H1 (cell line): ENCODE measurements around the gene RASGRP4. TPM values are rescaled to one million over a fixed set of nuclear protein-coding genes. Genes with fewer than 3 reads are reported as not detected.
"Not testable (repeated sequence)": the region's sequence is repeated elsewhere in the genome, so short reads cannot be mapped to it uniquely, and the experiment has no call there.

Source experiments
- CTCF ChIA-PET: fragments of 300-600 bp; sonication (Branson Sonifier 250); formaldehyde crosslinking; loops from one replicate; lab custom pipeline; 2021; ENCODE audit not compliant: partially characterized antibody; lab: Charles Lee
- POLR2A ChIA-PET: fragments of 300-600 bp; sonication (Branson Sonifier 250); formaldehyde crosslinking; loops from one replicate; lab custom pipeline; 2021; ENCODE audit warnings: inconsistent platforms; ENCODE audit not compliant: partially characterized antibody; lab: Charles Lee
- DNase-seq, 2 experiments: peaks; one replicate each; pipeline versions ENCODE4 v3.0.0 to v3.0.0-alpha.2; 2010 to 2022; ENCODE audit warnings: low spot score in 2 of 2, low read depth in 1 of 2, mixed read lengths in 1 of 2
- FAIRE-seq: peaks from 2 replicates; lab custom pipeline; 2011; peaks lifted over from hg19 to GRCh38; lab: Jason Lieb, UNC
- H2AFZ ChIP-seq: 2 replicates; pipeline ENCODE4 v1.8.1; 2012; ENCODE audit warnings: low read length, inconsistent platforms
- H2AK5ac ChIP-seq: 2 replicates; pipeline ENCODE4 v1.6.1; 2013; ENCODE audit warnings: low read depth, low read length
- H2BK120ac ChIP-seq: replicated peaks from 2 replicates; pipeline ENCODE3; 2013; ENCODE audit warnings: low read depth, low read length, inconsistent platforms
- H2BK12ac ChIP-seq: 2 replicates; pipeline ENCODE4 v1.6.1; 2013; ENCODE audit warnings: low read depth, low read length
- H2BK15ac ChIP-seq: 2 replicates; pipeline ENCODE4 v1.6.1; 2013; ENCODE audit warnings: low read length
- H2BK20ac ChIP-seq: 2 replicates; pipeline ENCODE4 v1.6.1; 2013; ENCODE audit warnings: low read length
- H2BK5ac ChIP-seq: 2 replicates; pipeline ENCODE4 v1.6.1; 2013; ENCODE audit warnings: low read depth, low read length
- H3K14ac ChIP-seq: 2 replicates; pipeline ENCODE4 v1.6.1; 2013; ENCODE audit warnings: inconsistent platforms; ENCODE audit not compliant: insufficient read length
- H3K18ac ChIP-seq: 2 replicates; pipeline ENCODE4 v1.6.1; 2013; ENCODE audit warnings: low read length; ENCODE audit errors: extremely low read depth
- H3K23ac ChIP-seq: 2 replicates; pipeline ENCODE4 v1.6.1; 2013; ENCODE audit warnings: inconsistent platforms; ENCODE audit not compliant: insufficient read length
- H3K23me2 ChIP-seq: 2 replicates; pipeline ENCODE4 v1.6.1; 2013; ENCODE audit warnings: low read depth, low read length
- H3K27ac ChIP-seq: 2 replicates; pipeline ENCODE4 v1.6.1; 2011; ENCODE audit warnings: low read depth, low read length, inconsistent platforms
- H3K27me3 ChIP-seq, 4 experiments: replicated peaks in 1 of 4; 1 replicate in 1 of 4; 2 replicates in 3 of 4; pipeline versions ENCODE4 v1.6.1 to v1.8.1; 2011 to 2013; ENCODE audit warnings: low read length in 3 of 4, mild to moderate bottlenecking in 3 of 4, inconsistent platforms in 2 of 4, mixed read lengths in 2 of 4, moderate library complexity in 1 of 4; ENCODE audit not compliant: control insufficient read depth in 3 of 4, insufficient read depth in 3 of 4; ENCODE audit errors: extremely low read depth in 1 of 4
- H3K36me3 ChIP-seq, 4 experiments: 2 replicates each; pipeline versions ENCODE4 v1.6.1 to v1.8.1; 2011 to 2013; ENCODE audit warnings: mild to moderate bottlenecking in 4 of 4, low read length in 3 of 4, moderate library complexity in 2 of 4, control low read depth in 1 of 4, inconsistent platforms in 1 of 4; ENCODE audit not compliant: insufficient read depth in 4 of 4, control insufficient read depth in 2 of 4
- H3K4ac ChIP-seq: replicated peaks from 2 replicates; pipeline ENCODE3; 2013; ENCODE audit warnings: low read length, low read depth, mixed read lengths, inconsistent platforms; ENCODE audit not compliant: insufficient read length
- H3K4me1 ChIP-seq, 4 experiments: replicated peaks in 1 of 4; 1 replicate in 1 of 4; 2 replicates in 3 of 4; pipeline versions ENCODE4 v1.6.1 to v1.8.1; 2011 to 2013; ENCODE audit warnings: low read length in 3 of 4, inconsistent platforms in 2 of 4, mixed read lengths in 1 of 4; ENCODE audit not compliant: insufficient read depth in 4 of 4, control insufficient read depth in 3 of 4
- H3K4me2 ChIP-seq, 2 experiments: 2 replicates each; pipeline versions ENCODE4 v1.6.1 to v1.8.1; 2011 to 2013; ENCODE audit warnings: low read depth in 2 of 2, low read length in 2 of 2, control low read depth in 1 of 2, inconsistent platforms in 1 of 2, mild to moderate bottlenecking in 1 of 2; ENCODE audit not compliant: insufficient read depth in 1 of 2
- H3K4me3 ChIP-seq, 4 experiments: fragments of 200-600, 300-600 bp in 1 of 4; sonication (generic), shearing (Covaris generic), sonication (Bioruptor Twin) in 1 of 4; 2 replicates each; pipeline versions ENCODE4 v1.5.1 to v1.8.1; 2011 to 2016; ENCODE audit warnings: low read length in 4 of 4, low read depth in 3 of 4, control low read depth in 2 of 4, inconsistent platforms in 2 of 4, mild to moderate bottlenecking in 2 of 4, mixed read lengths in 1 of 4, moderate library complexity in 1 of 4; ENCODE audit not compliant: insufficient read depth in 2 of 4; ENCODE audit errors: extremely low read depth in 1 of 4
- H3K56ac ChIP-seq: replicated peaks from 2 replicates; pipeline ENCODE3; 2013; ENCODE audit warnings: low read depth, mild to moderate bottlenecking, mixed read lengths, low read length, inconsistent platforms; ENCODE audit not compliant: insufficient read length
- H3K79me1 ChIP-seq: 2 replicates; pipeline ENCODE4 v1.6.1; 2013; ENCODE audit warnings: low read depth, low read length, control low read depth
- H3K79me2 ChIP-seq, 2 experiments: 2 replicates each; pipeline versions ENCODE4 v1.6.1 to v1.8.1; 2012 to 2013; ENCODE audit warnings: low read length in 2 of 2, mild to moderate bottlenecking in 2 of 2, inconsistent platforms in 1 of 2; ENCODE audit not compliant: insufficient read depth in 2 of 2, control insufficient read depth in 1 of 2
- H3K9ac ChIP-seq, 4 experiments: replicated peaks in 1 of 4; 1 replicate in 1 of 4; 2 replicates in 3 of 4; pipeline versions ENCODE4 v1.6.1 to v1.8.1; 2011 to 2013; ENCODE audit warnings: low read depth in 3 of 4, low read length in 3 of 4, control low read depth in 2 of 4, mild to moderate bottlenecking in 2 of 4, moderate library complexity in 2 of 4, inconsistent platforms in 1 of 4; ENCODE audit errors: extremely low read depth in 1 of 4
- H3K9me3 ChIP-seq, 2 experiments: 2 replicates each; pipeline versions ENCODE4 v1.6.1 to v1.8.1; 2012 to 2013; ENCODE audit warnings: mild to moderate bottlenecking in 2 of 2, moderate library complexity in 2 of 2, control low read depth in 1 of 2, inconsistent platforms in 1 of 2, low read depth in 1 of 2, low read length in 1 of 2, mixed read lengths in 1 of 2; ENCODE audit not compliant: insufficient read depth in 2 of 2
- H4K20me1 ChIP-seq, 2 experiments: replicated peaks in 1 of 2; 2 replicates each; pipeline versions ENCODE3 to v1.8.1; 2011 to 2013; ENCODE audit warnings: inconsistent platforms in 2 of 2, low read length in 2 of 2, mild to moderate bottlenecking in 1 of 2; ENCODE audit not compliant: insufficient read depth in 2 of 2, control insufficient read depth in 1 of 2
- H4K5ac ChIP-seq: 2 replicates; pipeline ENCODE4 v1.6.1; 2013; ENCODE audit warnings: low read length, low read depth, mixed read lengths, inconsistent platforms; ENCODE audit not compliant: insufficient read length
- H4K8ac ChIP-seq: 2 replicates; pipeline ENCODE4 v1.8.0; 2013; ENCODE audit warnings: mild to moderate bottlenecking, moderate library complexity, low read length, inconsistent platforms; ENCODE audit not compliant: insufficient read depth; ENCODE audit errors: extremely low read depth
- H4K91ac ChIP-seq: replicated peaks from 2 replicates; pipeline ENCODE3; 2013; ENCODE audit warnings: low read length, mixed read lengths, inconsistent platforms; ENCODE audit not compliant: insufficient read length
- WGBS, 2 experiments: shearing (Covaris generic) in 1 of 2; methylation state at CpG; one replicate each; pipeline versions ENCODE4 v1.1.6 to v1.1.7; 2013 to 2015; ENCODE audit warnings: low lambda C conversion rate in 2 of 2, mixed read lengths in 2 of 2, inconsistent platforms in 1 of 2, low coverage in 1 of 2, missing lambda C conversion rate in 1 of 2; ENCODE audit not compliant: insufficient replicate concordance in 2 of 2, insufficient coverage in 1 of 2, insufficient read length in 1 of 2; ENCODE audit errors: extremely low coverage in 1 of 2, missing lambda C conversion rate in 1 of 2; 5-methylcytosine and 5-hydroxymethylcytosine counted together
- polyA plus RNA-seq, 7 experiments: library from polyadenylated mRNA; depleted of rRNA in 3 of 7; stranded (reverse) in 5 of 7; unstranded in 2 of 7; fragments of >200 nt in 5 of 7; fragments of 200-250 nt in 2 of 7; gene quantifications; 1 replicate in 5 of 7; 2 replicates in 1 of 7; 4 replicates in 1 of 7; pipeline versions ENCODE4 v1.2.1 to v1.2.3, GENCODE V29; 2011 to 2013; ENCODE audit warnings: missing spikeins in 2 of 7, mixed read lengths in 2 of 7
- total RNA-seq: library from RNA; stranded (reverse); fragmentation: NEBNext Ultra II Directional; extraction: Animal tissue kit (Norgen Biotek cat#: 25700); gene quantifications from 2 replicates; pipeline ENCODE4 v1.2.1, GENCODE V29; 2021

RASGRP4 gene
- total and polyA plus RNA-seq, 2 of the 8 experiments (the other 6 are each of a cell fraction or from before 2014, with no cell fraction given), result 1.9 to 3.1 TPM

- H3K56ac ChIP-seq, FAIRE-seq, H2BK12ac ChIP-seq: not testable (repeated sequence)
Observed at GRCh38 chr19:38411898-38412297, 14.1 kb downstream of the RASGRP4 start.

More at GRCh38 chr19:38411898-38412297, 14.1 kb downstream of the RASGRP4 start:
- not testable (repeated sequence) for H2BK20ac ChIP-seq, H2BK15ac ChIP-seq, H3K36me3 ChIP-seq, H2AFZ ChIP-seq, H3K9ac ChIP-seq, H3K4me3 ChIP-seq, H3K4me1 ChIP-seq, H3K27me3 ChIP-seq, H3K4ac ChIP-seq, H3K14ac ChIP-seq, H3K79me2 ChIP-seq, H4K5ac ChIP-seq, H2BK120ac ChIP-seq, H2BK5ac ChIP-seq, H3K27ac ChIP-seq, H3K4me2 ChIP-seq, H3K18ac ChIP-seq, H4K20me1 ChIP-seq, H3K23me2 ChIP-seq, H4K91ac ChIP-seq, H4K8ac ChIP-seq, H2AK5ac ChIP-seq, H3K23ac ChIP-seq, H3K79me1 ChIP-seq, H3K9me3 ChIP-seq, DNase-seq
- WGBS, 2 experiments, result 92% methylated on average over 5 of the region's 5 CpGs; no CpG with 5 or more reads in 1 of the 2 experiments
- ChIA-PET CTCF (interaction anchor here (0.9 to 5.7 kb wide), 4 partner anchors 9 to 270 kb away, joined by 3 to 32 read pairs (median 4); partner anchors contain the start of gene FAM98C), POLR2A (interaction anchor here (0.6 to 1.1 kb wide), 5 partner anchors 10 to 80 kb away, joined by 3 to 4 read pairs (median 3); partner anchors contain the start of genes GGN and SPRED3)
